Measurements from ENCODE around the gene TMEM98.
"Not testable (repeated sequence)": the region's sequence is repeated elsewhere in the genome, so short reads cannot be mapped to it uniquely, and the experiment has no call there.

TMEM98 gene

DNA sequence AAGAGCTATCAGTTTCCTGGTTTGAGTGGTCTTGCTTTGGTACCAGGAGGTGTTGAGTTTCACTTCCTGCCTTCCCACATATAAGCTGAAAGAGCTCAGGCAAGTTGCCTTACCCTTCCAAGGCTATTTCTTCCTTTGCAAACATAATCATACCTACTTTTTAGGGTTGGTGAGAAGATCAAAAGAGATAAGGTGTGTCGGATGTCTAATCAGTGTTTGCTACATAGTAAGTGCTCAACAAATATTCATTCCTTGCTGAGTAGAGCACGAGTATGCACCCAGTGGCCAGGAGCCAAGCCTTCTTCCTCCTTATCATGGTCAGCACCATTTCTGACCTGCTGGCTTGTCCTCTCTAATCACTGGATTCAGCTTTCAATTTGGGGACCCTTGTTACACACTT lies 12.7 kb upstream of the TMEM98 start:
- DNase-seq = no peak

DNA sequence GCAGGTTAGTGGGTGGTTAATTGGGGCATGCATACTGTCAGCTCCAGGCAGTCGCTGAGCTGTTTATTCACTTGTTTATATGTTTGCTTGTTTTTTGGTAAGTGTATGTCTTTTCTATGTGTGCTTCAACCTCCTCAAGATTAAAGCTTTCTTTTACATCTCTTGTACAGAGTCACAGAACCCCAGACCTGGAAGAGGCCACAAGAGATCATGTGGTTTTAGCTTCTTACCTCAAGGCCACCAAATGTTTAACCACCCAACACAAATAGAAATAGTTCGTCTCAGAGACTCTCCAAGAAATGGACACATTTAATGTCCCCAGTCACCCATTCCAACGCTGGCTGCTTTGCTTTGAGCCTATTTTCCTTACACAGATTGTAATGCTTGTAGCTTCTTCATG lies 11.8 kb upstream of the TMEM98 start:
- no peak for DNase-seq

DNA sequence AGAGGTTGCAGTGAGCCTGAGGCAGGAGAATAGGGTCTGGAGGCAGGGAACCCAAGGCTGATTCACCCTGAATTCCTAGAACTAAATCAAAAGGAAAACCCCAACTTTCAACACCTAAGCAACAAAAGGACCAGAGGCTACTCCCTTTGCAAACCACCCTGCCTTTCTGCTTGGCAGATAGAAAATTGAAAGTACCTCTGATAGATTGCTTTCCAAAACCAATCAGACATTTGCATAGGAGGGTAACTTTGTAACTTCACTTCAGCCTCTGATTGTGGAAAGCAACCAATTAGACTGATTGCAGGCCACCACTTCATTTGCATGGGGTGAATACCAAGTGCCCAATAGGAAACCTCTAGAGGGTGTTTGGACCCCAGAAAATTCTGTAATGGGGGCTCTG lies 10.9 kb upstream of the TMEM98 start:
- no peak for DNase-seq

GRCh38 chr17:32917842-32918241 lies 10.1 kb upstream of the TMEM98 start:
- DNase-seq = no peak

DNA sequence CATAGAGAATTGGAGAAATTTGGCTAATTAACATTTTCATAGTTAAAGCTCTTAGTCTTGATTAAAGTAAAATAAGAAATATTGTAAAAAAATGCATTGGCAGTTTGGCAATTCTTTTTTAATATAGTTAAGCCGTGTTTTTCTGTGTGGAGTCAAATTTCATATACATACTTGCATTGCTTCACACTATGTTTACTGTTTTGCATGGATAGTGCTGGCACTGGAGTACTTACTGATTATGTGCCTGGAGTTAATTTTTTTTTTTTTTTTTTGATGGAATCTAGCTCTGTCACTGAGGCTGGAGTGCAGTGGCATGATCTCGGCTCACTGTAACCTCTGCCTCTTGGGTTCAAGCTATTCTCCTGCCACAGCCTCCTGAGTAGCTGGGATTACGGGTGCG lies 8.1 kb upstream of the TMEM98 start:
- DNase-seq = not testable (repeated sequence)

DNA sequence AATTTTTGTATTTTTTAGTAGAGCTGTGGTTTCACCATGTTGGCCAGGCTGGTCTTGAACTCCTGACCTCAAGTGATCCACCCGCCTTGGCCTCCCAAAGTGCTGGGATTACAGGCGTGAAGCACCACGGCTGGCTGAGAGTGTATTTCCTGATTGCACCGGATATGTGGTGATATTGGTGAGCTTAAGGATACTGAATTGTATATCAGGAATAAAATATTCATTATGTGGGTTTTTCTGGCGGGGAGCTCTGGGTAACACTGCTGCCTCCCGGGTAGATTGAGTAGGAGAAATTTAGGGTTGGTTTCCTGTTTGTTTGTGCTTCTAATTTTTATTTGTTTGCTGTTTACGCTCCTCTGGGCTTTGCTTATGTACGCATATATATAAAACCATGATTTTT lies 7.7 kb upstream of the TMEM98 start:
- no peak for DNase-seq

GRCh38 chr17:32921017-32921416 lies 6.9 kb upstream of the TMEM98 start:
- no peak for DNase-seq

DNA sequence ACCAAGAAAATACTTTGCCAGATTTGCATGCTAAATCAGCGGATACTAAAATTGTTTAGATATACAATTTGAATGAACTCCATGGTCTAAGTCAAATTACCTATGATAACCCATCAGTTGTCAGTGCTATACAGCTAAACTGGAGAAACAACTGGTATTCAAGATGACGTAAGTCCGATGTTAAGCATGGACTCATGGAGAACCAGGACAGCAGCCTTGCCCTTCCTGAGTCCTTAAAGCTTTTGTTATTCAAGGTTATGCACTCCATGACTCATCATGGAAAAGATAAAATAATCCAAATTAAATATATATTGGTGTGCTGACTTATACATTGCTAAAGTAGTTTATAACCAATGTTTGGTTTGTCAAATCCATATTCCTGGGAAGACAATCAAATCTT lies 4.0 kb upstream of the TMEM98 start:
- DNase-seq = not testable (repeated sequence)

DNA sequence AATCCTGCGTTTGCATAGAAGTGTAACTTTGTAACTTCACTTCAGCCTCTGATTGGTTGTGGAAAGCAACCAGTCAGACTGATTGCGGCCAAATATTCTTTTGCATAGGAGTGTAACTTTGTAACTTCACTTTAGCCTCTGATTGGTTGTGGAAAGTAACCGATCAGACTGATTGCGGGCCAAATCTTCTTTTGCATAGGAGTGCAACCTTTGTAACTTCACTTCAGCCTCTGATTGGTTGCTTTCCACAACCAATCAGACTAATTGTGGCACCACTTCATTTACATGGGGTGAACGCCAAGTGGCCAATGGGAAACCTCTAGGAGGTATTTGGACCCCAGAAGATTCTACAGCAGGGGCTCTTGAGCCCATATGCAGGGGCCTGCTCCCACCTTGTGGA lies 1.8 kb upstream of the TMEM98 start:
- no peak for DNase-seq

GRCh38 chr17:32926789-32927188 lies 1.2 kb upstream of the TMEM98 start:
- not testable (repeated sequence) for DNase-seq

DNA sequence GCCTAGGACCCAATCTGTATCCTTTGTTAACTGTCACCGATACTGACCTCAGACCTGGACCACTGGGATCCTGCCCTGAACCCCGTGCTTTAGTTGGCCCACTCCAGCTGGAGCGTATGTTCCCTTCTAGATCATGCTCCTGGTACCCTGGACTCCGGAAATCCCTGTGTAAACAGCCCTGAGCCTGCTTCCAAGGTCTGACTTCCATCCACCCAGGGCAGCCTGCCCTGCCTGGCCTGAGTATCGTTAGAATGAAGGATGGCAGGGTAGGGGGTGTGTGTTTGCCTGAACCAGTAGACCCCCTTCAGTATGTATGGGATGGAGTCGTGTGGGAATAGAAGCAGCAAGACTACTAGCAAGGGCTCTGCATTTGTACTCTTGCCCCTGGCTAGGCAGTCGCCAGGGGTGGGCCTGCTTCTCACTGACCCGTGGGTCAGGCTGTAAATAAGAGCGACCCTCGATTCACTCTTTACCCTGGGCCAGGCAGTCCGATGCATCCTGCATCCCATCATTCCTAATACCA lies 691 bp upstream of the TMEM98 start:
- no peak for DNase-seq

GRCh38 chr17:32928586-32929535 lies 908 bp downstream of the TMEM98 start:
- no peak for DNase-seq

GRCh38 chr17:32929588-32929987 lies 1.6 kb downstream of the TMEM98 start:
- DNase-seq = no peak

DNA sequence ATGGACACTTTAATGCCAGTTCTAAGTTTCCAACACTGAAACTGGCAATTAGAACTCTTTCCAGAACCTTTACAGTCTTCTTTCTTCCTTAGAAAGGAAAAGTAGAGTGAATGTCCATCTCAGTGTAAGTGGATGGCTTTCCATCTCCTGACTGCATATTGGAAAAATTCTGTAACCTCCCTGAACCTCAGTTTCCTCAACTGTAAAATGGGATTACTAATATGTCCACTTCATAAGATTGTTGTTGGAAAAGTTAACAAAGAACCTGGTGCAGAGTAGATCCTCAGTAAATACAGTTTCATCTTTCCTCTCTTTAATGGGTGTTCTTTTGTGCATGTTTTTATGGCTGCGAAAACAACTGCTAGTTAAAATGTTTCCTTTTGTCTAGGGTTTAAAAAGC lies 2.6 kb downstream of the TMEM98 start:
- DNase-seq = no peak

GRCh38 chr17:32931686-32932085 lies 3.7 kb downstream of the TMEM98 start:
- no peak for DNase-seq

GRCh38 chr17:32933881-32934280 lies 5.9 kb downstream of the TMEM98 start:
- DNase-seq = no peak

DNA sequence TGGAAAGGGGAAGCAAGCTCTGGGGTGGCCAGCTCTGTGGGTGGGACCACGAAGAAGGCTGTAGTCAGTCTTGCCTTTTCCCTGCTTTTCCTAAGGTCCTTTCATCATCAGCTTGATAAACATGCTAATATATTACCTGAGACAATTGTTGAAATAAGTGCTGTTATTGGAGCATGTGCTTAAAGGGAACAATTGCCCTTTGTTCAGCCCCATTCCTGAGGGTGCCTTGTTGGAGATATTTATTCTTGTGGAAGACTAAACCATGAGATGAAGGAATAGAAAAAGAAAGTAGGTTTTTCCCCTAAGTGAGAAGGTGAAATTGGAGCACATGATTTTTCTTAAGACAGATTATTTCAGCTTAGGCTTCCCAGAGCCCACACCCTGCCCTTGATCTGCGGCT lies 7.8 kb downstream of the TMEM98 start:
- no peak for DNase-seq

DNA sequence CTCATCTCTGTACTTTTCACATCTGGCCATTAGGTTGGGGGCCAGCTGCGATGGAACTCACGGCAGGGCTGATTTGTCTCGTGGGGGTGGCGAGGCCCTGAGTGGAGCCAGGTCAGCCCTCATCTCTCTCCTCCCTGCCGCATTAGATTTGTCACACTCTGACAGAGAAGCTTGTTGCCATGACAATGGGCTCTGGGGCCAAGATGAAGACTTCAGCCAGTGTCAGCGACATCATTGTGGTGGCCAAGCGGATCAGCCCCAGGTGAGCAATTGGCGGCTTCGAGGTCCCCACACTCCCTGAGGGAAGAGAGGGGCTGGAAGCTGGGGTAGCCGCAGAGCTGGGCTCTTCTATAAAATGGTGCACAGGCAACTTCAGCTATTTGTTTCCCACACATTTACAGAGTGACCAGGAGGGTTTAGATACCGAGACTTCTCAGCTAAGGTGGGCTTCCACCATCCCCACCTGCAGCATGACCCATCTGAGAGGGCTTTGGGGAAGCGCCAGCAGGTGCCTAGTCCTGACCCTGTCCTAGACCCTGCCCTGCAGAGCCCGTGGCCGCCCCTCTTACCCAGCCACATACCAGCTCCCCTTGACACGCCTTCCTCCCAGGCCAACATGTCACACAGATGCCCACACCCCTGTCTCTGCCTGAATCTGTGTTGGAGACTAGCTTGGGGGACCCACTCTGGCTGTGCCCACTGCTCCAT lies 8.4 kb downstream of the TMEM98 start:
- no peak for DNase-seq

DNA sequence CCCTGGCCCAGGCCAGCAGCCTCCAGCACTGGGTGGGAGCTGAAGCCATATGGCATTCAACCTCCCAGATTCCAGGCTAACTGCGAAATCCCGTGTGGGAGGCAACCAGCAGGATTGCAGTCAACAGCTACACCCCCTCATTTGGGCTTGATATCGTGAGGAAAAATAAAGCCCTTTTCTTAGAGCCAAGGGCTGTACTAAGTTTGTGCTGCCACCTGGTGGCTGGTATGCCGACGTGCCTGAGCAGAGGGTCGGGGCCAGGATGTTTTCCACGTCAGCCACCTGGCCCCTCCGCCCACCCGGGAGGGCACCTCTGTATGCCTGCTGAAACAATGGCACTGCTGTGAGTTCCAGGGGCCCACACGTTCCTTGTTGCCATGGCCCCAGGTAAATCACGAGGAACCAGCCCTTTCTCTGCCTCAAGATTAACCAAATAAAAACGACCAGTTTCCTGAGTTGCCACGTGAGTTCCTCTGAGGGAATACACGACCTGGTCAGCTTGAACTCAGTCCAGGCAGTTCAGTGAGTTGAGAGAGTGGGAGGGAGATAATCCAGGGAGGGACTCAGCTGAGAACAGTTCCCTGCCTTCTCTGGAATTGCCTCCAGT lies 9.0 kb downstream of the TMEM98 start:
- DNase-seq = no peak

DNA sequence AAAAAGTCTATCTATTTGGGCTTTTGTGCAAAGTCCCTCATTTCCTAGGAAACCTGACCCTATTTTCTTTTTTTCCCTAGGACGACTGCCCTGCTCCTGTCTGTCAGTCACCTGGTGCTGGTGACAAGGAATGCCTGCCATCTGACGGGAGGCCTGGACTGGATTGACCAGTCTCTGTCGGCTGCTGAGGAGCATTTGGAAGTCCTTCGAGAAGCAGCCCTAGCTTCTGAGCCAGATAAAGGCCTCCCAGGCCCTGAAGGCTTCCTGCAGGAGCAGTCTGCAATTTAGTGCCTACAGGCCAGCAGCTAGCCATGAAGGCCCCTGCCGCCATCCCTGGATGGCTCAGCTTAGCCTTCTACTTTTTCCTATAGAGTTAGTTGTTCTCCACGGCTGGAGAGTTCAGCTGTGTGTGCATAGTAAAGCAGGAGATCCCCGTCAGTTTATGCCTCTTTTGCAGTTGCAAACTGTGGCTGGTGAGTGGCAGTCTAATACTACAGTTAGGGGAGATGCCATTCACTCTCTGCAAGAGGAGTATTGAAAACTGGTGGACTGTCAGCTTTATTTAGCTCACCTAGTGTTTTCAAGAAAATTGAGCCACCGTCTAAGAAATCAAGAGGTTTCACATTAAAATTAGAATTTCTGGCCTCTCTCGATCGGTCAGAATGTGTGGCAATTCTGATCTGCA lies 12.9 kb downstream of the TMEM98 start:
- DNase-seq = no peak

- no peak for DNase-seq
Measured at GRCh38 chr17:32941419-32942032, 13.6 kb downstream of the TMEM98 start.

DNA sequence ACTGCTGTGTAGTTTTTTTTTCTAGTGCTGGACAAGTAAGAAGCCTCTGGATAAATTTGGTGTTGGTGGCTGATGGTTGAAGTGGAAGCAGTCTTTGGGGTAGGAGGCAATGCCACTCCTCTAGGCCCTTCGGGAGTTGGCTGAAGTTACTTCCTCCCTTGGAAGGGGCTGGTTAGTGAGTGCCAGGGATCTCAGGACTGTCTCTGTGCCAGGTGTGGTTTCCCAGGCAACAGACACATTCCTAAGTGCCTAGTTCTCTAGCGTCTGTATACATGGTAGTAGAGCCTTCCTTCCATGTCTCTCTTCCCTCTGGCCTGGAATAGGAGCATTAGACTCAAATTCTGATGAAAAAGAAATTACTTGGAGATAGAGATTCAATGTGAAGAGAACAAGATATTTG lies 15.3 kb downstream of the TMEM98 start:
- DNase-seq = no peak

Data from NCI-H2081 treated with DMSO at 0.1 percent for 48 hours (cell line).